ENCODE data around the gene MET.
"Not testable (repeated sequence)": the region's sequence is repeated elsewhere in the genome, so short reads cannot be mapped to it uniquely, and the experiment has no call there.

The MET gene

DNA sequence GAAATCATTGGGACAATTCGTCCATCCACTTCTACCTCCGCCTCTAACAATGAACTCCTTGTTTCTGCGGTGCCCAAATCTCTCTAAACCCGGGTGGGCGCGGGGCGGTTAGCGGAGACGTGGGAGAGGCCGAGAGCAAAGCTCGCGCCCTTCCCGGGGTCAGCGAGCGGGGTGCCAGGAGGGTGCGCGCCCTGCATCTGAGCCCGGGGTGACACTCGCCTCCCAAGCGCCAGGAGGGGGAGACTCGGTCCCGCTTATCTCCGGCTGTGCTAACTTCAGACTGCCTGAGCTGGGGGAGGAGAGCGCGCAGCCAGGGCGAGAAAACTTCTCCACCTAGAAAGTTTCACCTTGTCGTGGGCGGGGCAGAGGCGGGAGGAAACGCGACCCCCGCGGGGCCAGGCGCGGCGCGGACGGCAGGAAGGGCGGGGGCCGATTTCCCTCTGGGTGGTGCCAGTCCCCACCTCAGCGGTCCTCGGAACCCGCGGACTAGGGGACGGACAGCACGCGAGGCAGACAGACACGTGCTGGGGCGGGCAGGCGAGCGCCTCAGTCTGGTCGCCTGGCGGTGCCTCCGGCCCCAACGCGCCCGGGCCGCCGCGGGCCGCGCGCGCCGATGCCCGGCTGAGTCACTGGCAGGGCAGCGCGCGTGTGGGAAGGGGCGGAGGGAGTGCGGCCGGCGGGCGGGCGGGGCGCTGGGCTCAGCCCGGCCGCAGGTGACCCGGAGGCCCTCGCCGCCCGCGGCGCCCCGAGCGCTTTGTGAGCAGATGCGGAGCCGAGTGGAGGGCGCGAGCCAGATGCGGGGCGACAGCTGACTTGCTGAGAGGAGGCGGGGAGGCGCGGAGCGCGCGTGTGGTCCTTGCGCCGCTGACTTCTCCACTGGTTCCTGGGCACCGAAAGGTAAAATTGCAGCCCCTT lies at the start of gene MET:
TSS of gene MET (plus strand) at position 516 of the 915 bp plus-strand sequence. CDS start 26,889 bp downstream, outside the sequence.
- peak; percentile 95 for DNase-seq (ENCODE audit: low spot score)

DNA sequence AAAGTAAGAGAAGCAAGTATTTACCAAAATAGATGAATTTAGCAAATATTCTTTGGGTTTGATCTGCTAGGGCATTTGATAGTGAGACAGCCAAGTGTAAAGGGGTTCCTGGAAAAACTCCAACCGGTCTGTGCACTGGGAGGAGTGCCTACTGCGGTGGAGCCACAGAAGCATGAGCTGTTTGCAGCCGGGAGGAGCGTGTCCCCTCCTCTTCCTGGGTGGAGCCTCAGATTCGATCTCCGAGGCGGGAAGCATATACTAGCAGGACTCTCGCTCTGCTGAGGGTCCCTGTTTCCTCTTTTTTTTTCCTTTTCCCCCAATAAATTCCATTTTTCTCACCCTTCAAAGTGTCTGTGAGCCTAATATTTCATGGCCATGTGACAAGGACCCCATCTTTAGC lies 45.1 kb upstream of the MET start:
- DNase-seq (ENCODE audit: low spot score): no peak

DNA sequence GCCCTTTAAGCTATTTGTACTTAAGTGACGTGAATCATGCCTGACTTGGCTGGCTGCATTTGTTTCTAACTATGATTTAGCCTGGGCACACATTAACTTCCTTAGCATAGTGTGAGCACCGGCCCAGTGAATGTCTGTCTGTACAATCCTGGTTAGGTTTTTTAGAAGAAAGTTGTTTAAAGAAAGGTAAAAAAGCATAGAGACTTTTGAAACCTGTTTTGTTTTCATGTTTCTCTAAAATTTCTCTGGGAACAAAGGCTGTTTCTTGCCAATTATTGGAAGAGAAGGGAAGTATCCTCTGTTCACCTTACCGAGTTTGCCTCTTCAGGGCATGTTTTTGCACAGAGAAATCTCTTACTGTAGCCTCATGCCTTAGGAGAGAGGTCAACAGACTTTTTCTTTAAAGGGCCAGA lies 42.9 kb upstream of the MET start:
- DNase-seq (ENCODE audit: low spot score): peak; percentile 84

DNA sequence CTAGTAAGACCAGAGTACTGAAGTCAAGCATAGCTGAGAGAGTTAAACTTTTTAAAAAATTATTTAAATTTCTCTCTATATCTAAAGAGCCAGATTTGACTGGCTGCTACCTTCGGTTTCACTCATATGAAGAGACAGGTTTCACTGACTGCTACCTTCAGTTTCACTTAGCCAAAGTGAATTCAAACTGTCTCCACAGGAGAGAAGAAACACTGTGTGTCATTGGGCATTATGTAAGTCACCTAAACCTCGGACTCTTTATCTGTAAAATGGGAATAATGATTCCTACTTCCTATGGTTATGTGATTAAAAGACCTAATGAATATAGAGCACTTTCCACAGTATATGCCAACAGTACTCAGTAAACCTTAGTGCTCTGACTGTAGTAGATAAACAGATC lies 41.6 kb upstream of the MET start:
- peak; percentile 54 for DNase-seq (ENCODE audit: low spot score)

DNA sequence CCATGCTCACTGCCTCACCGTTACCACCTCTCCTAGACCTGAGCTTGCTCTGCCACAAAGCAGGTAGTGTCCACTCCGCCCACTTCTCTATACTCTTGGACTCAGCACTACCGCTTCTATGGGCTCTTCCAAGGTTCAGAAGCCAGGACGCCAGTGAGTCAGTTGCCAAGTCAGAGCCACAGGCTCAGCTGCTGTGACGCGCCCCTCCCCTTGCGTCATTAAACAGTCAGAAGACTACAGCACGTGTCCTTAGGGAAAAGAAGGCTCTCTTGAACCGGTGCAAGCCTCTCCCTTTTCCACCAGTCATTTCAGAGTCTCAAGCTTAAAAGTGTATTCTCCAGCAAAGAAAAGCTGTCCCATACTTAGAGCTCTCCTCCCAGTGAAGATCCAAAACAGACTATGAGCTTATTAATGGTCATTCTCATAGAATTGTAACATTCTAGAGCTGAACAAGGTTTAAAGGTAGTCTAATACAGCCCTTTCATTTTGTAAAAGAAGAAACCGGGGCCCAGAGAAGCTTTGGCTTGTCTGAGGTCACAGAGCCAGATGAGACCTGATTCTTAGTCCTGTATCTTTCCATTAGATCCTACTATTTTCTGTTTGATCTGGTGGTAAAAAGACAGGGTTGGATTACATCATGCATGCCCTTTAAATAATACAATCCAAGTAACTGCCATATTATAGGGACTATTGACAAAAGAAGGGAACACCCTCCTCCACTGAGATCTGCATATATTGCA lies 40.9 kb upstream of the MET start:
- peak; percentile 98 for DNase-seq (ENCODE audit: low spot score)

DNA sequence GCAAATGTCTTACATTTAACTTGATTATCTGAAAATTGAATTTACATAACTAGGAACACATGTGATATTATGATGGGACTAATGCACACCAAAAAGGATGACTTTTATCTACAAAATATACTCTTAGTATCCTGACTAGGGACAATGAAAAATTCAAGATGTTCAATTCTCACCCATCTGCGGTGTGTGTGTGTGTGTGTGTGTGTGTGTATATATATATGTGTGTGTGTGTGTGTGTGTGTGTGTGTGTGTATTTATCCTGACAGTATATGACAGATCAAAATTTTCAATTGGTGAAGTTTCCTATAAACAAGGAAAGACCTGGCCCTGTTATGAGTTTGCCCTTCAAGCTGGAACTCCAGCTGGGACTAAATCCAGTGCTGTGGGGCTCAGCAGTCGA lies 40.3 kb upstream of the MET start:
- no peak for DNase-seq (ENCODE audit: low spot score)

DNA sequence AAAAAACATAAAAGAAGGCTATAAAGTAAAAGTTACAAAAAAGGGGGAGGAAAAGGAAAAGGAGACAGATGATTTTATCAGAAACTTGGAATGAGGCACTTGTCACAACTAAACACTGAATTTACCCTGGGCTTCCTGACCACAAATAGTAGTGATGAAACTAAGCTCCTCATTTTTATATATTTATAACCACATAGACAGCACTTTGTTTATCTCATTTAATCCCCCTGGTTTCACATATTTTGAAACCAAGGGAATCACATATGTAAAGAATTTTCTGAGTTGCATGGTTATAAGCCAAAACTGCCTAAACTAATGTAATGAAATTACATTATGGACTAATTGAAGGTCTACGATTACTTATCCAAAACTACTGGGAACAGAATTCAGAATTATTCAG lies 39.6 kb upstream of the MET start:
- DNase-seq (ENCODE audit: low spot score): no peak

DNA sequence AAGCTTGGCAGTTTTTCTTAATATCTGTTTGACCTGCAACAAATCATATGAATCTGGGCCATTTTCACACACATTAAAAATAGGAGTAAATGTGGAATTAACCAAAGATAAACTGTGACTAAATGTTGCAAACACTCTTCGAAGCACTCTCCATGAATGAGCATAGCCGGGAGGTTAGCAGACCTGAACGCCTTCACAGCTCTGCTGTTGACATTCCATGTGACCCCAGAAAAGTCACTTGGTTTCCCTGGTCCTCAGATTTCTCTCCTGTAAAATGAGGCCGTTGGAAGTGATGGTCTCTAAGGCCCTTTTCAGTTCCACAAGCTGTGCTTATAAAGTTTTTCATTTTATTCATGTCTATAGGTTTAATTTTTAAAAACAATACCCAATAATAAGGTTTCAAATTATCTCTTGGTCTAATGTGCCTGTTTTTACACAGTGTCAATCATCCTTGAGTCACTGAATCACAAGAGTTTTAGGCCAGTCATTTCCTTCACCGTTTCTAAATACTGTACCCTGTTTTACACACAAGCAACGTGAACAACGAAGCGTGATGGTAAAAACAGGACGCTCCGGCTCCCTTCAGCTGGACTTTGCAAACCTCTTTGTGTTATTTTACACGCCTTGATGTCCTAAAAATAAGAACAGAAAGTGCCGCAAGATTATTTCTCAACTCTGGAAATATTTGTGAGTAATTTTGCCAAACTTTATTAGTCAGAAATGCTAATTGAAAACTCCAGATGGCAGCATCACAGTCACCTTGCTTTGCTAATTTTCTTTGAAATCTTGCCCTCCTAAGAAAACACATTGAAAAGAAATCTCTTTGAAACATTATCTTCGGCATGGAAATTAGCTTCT lies 38.6 kb upstream of the MET start:
- DNase-seq (ENCODE audit: low spot score): peak; percentile 86

DNA sequence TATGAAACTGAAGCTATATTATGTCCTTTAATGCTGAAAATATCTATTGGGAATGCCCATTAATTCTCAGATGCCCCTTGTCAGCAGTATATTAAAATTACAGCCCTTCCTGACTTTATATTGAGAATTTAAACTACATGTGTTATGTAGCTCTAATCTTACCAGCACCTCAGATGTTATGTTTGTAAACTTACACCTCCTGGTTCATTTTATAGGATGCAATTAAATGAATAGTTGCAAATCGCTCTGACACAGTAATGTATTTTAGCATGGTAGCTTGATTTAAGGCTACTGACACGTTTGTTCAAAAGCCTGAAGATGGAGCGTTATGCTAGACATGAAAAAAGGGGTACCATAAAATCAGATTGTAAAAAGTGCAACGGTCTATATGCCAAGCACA lies 35.0 kb upstream of the MET start:
- no peak for DNase-seq (ENCODE audit: low spot score)

DNA sequence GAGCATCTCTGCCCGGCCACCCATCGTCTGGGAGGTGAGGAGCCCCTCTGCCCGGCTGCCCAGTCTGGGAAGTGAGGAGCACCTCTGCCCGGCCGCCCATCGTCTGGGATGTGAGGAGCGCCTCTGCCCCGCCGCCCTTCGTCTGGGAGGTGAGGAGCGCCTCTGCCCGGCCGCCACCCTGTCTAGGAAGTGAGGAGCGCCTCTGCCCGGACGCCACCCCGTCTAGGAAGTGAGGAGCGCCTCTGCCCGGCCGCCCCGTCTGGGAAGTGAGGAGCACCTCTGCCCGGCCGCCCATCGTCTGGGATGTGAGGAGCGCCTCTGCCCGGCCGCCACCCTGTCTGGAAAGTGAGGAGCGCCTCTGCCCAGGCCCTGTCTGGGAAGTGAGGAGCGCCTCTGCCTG lies 33.4 kb upstream of the MET start:
- DNase-seq (ENCODE audit: low spot score): not testable (repeated sequence)

DNA sequence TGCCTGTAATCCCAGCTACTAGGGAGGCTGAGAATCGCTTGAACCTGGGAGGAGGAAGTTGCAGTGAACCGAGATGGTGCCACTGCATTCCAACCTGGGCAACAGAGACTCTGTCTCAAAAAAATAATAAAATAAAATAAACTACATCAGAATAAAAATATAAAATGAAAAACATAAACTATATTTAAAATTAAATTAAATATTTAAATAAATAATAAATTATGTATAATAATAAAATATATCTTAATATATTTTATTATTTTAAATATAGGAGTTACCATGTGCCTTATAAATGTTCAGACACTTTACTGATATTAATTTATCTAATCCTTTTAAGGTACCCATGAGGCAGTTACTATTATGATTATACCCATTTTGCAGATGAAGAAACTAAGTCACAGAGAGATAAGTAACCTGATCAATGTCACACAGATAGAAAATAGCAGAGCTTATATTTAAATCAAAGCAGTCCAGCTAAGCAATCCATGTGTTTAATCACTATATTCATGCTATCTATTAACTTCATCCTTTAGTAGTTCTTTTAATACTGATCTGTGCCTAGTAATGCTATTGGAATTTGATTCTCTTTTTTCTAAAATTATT lies 30.3 kb upstream of the MET start:
- DNase-seq (ENCODE audit: low spot score): no peak

DNA sequence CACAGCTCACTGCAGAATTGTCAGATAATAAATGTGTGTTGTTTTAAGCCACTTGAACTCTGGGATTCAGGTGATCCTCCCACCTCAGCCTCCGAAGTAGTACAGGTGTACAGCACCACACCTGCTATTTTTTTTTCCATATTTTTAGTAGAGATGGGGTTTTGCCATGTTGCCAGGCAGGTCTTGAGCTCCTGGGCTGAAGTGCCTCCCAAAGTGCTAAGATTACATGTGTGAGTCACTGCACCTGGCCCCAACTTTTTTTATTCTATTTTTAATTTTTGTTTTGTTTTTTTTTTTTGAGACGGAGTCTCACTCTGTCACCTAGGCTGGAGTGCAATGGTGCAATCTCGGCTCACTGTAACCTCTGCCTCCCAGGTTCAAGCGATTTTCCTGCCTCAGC lies 28.8 kb upstream of the MET start:
- not testable (repeated sequence) for DNase-seq (ENCODE audit: low spot score)

DNA sequence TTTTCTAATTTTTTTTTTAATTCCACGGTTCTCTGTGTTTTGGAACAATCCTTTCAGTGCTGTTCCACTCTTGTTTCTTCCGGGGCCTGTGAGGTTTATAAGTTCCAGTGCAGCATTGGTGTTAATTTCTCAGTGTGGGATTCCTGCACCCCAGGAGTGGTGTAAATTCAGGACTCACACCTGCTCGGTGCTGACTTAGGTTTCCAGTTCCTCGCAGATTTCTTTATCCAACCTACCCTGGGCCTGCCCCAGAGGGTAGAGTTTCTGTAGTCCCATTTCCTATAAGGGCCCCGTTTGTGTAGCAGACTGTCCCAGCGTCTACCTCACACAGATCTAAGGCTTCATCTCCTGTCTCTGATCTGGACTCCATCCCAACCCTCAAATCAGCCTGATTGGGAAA lies 27.4 kb upstream of the MET start:
- no peak for DNase-seq (ENCODE audit: low spot score)

DNA sequence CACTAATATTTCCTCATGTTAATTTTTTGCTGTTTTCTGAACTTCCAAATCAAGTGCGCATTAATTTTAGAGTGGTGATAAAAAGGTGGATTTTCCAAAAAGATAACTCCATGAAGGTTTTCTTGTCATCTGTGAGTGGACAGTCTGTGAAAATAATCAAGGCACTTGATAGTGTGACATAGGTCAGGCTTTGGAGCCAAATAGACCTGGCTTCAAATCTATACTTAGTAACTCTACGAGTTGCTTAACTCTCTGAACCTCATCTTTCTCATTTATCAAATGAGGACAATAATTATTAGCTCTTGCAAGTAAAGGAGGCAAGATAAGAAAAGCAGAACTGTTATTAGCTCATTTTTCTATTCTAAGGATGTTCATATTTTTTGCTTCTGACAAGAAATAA lies 24.7 kb upstream of the MET start:
- no peak for DNase-seq (ENCODE audit: low spot score)

DNA sequence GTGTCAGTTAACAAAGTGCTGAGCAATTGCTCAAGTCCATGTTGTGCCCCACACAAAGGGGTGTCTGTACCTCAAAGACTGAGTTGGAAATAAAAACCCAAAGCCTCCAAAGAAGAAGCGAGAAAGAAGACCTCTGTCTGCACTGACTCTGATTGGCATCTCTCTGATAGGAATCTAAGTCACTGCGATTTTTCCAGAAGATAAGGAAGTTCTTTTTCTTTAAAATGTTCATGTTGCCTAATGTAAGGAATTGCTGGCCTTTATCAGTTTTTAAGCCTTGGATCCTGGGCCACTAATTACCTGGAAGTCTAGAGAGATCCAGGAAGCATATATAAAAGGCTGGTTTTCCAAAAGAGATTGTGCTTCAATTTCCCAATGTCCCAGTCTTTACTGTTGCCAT lies 24.1 kb upstream of the MET start:
- no peak for DNase-seq (ENCODE audit: low spot score)

DNA sequence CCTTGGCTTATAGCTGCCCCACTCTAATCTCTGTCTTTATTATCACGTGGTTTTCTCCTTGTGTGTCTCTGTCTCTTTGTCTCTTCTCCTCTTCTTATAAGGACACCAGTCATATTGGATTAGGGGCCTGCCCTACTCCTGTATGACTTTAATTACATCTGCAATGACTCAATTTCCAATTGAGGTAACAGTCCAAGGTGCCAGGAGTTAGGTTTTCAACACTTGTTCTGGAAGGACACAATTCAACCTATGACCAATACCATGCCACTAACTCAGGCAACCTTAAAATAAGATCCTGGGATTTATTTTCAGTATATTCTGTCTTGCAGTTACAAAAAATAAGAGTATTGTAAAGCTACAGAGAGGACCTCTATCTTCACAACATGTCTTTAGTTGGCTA lies 21.6 kb upstream of the MET start:
- no peak for DNase-seq (ENCODE audit: low spot score)

DNA sequence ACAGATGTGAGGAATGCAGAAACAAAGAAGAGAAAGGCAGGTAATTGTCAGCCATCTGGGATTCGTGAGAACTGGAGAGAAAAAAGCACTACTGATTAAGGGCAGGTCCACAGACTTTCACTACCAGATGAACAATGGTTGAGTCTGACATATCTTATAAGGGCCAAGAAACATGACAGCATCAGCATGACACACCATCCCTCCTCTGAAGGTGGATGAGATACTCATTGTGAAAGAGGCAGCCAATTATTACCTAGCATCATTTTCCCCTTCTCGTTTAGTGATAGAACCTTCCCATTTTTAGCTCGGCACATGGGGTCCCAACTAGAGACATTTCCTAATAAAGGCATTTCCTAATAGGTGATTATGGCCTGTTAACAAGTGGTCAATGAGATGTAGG lies 19.2 kb upstream of the MET start:
- DNase-seq (ENCODE audit: low spot score): peak; percentile 77

DNA sequence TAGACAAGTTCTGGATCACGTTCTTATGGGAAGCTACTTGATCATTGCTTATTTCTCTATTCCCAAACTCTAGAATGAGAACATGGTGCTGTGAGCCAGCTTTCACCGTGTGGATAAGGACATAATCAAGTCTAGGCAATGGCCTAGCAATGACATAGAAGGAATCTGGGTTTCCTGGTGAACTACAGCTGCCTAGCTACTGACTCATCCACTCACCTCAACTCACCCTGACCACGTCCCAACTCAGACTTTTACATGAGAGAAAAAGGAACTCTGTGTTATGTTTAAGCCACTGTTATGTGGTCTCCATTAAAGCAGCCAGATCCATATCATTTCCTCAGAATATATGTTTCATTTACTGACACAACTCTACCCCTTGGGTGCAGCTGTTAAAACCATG lies 18.8 kb upstream of the MET start:
- peak; percentile 90 for DNase-seq (ENCODE audit: low spot score)

DNA sequence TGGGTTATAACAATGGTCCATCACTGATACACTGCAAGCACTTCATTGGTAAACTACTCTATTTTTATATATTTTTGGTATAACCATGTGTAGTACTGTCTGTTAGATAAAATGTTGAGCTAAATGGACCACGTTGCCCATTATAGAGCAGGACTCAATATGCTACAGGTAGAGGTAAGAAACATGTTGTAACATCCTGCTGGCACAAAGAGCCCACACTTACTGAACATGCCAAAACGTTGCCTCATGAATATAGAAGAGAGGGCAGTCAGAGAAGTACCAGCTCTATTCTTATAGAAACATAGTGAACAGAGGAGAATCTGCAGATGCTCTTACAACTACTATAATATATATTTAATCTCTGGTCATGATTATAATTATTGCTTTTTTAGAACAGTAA lies 18.4 kb upstream of the MET start:
- peak; percentile 23 for DNase-seq (ENCODE audit: low spot score)

DNA sequence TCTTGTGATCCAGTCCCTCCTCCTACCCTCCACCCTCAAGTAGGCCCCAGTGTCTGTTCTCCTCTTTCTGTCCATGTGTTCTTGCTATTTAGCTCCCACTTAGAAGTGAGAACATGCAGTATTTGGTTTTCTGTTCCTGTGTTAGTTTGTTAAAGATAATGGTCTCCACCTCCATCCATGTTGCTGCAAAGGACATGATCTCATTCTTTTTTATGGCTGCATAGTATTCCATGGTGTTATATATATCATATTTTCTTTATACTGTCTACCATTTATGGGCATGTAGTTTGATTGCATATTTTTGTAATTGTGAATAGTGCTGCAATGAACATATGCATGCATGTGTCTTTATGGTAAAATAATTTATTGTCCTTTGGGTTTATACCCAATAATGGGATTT lies 12.7 kb upstream of the MET start:
- not testable (repeated sequence) for DNase-seq (ENCODE audit: low spot score)

DNA sequence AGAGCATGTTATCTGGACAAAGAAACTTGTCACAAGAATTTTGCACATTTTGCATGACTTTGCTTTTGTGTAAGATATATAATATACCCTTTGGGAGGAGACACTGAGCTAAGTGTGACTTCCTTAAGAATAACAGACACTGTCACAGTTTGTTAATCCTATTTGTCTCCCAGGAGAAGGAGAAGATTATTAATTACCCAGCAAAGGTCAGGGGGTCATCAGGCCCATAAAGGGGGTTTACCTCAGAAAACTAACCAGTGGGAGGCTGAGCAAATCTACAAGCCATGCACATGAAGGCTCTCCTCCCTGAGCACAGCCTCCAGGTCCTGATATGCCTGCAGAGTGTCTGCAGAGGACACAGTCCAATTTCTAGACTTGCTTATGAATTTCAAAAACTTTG lies 10.1 kb upstream of the MET start:
- DNase-seq (ENCODE audit: low spot score): no peak

DNA sequence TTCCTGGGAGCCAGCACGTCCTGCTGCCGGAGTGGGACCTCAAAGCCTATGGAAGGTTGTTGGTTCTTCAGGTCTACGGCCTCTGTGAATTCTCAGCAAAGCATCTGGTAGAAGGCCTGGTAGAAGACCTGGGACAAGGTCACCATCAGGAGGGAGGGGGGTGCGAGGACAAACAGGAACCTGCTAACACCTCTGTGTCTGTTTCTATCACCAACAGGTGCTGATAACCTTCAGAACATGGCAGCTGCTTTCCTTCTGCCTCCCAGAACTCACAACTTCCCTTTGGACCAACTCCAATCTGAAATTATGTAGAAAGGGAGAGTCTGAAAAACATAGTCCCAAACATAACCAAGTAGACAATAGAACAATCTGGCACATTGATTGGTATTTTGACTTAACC lies 8.3 kb upstream of the MET start:
- no peak for DNase-seq (ENCODE audit: low spot score)

All from kidney tubule cell (primary cell).